Endothelial cell of umbilical vein (primary cell): Measurements from ENCODE around the gene ZNF385B. TPM values are rescaled to one million over a fixed set of nuclear protein-coding genes. Genes with fewer than 3 reads are reported as not detected.

ENCODE experiments used
- BruUV-seq: library from RNA; stranded (reverse); fragments of 400-500 nt; replicated peaks from 2 replicates; lab custom pipeline; 2021; lab: Mats Ljungman, UMichigan
- CTCF ChIA-PET: fragments of 300-600, 350-600 bp; sonication (Branson Sonifier 250); formaldehyde crosslinking; loops from one replicate; lab custom pipeline; 2021; ENCODE audit warnings: antibody characterized with exemption, inconsistent platforms; lab: Charles Lee
- POLR2A ChIA-PET: fragments of 300-600, 350-600 bp; sonication (Branson Sonifier 250); formaldehyde crosslinking; loops from one replicate; lab custom pipeline; 2021; ENCODE audit warnings: antibody characterized with exemption, inconsistent platforms; lab: Charles Lee
- DNase-seq: peaks from one replicate; pipeline ENCODE4 v3.0.0-alpha.2; 2011; ENCODE audit warnings: low read depth, low spot score
- FAIRE-seq: peaks from 2 replicates; lab custom pipeline; 2011; peaks lifted over from hg19 to GRCh38; lab: Jason Lieb, UNC
- H2AFZ ChIP-seq: 2 replicates; pipeline ENCODE4 v1.6.0; 2012; ENCODE audit warnings: low read depth, low read length, control low read depth, inconsistent platforms
- H3K27ac ChIP-seq: 2 replicates; pipeline ENCODE4 v1.5.1; 2011; ENCODE audit warnings: low read depth, mild to moderate bottlenecking, control low read depth, low read length, moderate library complexity; ENCODE audit not compliant: insufficient read depth
- H3K27me3 ChIP-seq, 2 experiments: 2 replicates each; pipeline versions ENCODE4 v1.6.0 to v1.6.1; 2011; ENCODE audit warnings: low read length in 2 of 2, mixed read lengths in 1 of 2; ENCODE audit not compliant: control insufficient read depth in 2 of 2, insufficient read depth in 2 of 2
- H3K36me3 ChIP-seq, 2 experiments: 2 replicates in 1 of 2; 3 replicates in 1 of 2; pipeline ENCODE4 v1.5.1; 2011; ENCODE audit warnings: low read length in 2 of 2, mild to moderate bottlenecking in 1 of 2, moderate library complexity in 1 of 2; ENCODE audit not compliant: control insufficient read depth in 2 of 2, insufficient read depth in 2 of 2; ENCODE audit errors: extremely low read depth in 1 of 2
- H3K4me1 ChIP-seq: 3 replicates; pipeline ENCODE4 v1.5.1; 2011; ENCODE audit warnings: mild to moderate bottlenecking, low read length; ENCODE audit not compliant: control insufficient read depth, insufficient read depth; ENCODE audit errors: extremely low read depth
- H3K4me2 ChIP-seq: 2 replicates; pipeline ENCODE4 v1.6.1; 2011; ENCODE audit warnings: low read length, control low read depth, mixed read lengths; ENCODE audit not compliant: insufficient read depth
- H3K4me3 ChIP-seq, 3 experiments: fragments of 200-600 bp in 1 of 3; sonication (generic), shearing (Covaris generic) in 1 of 3; replicated peaks in 1 of 3; 2 replicates each; pipeline ENCODE4 v1.5.1; 2011 to 2016; ENCODE audit warnings: control low read depth in 3 of 3, low read length in 3 of 3, mild to moderate bottlenecking in 2 of 3, inconsistent platforms in 1 of 3, low read depth in 1 of 3, moderate library complexity in 1 of 3; ENCODE audit not compliant: insufficient read depth in 1 of 3
- H3K79me2 ChIP-seq: 2 replicates; pipeline ENCODE4 v1.6.0; 2012; ENCODE audit warnings: low read length, inconsistent platforms; ENCODE audit not compliant: control insufficient read depth, insufficient read depth
- H3K9ac ChIP-seq: replicated peaks from 2 replicates; pipeline ENCODE3; 2011; ENCODE audit warnings: low read length, control low read depth; ENCODE audit not compliant: insufficient read depth; ENCODE audit errors: extremely low read depth
- H3K9me1 ChIP-seq: replicated peaks from 3 replicates; pipeline ENCODE4 v1.6.0; 2011; ENCODE audit warnings: mild to moderate bottlenecking, low read length; ENCODE audit not compliant: control insufficient read depth, insufficient read depth; ENCODE audit errors: extremely low read depth
- H3K9me3 ChIP-seq: replicated peaks from 2 replicates; pipeline ENCODE4 v1.5.1; 2012; ENCODE audit warnings: low read length, inconsistent platforms; ENCODE audit not compliant: control insufficient read depth, insufficient read depth
- H4K20me1 ChIP-seq: replicated peaks from 2 replicates; pipeline ENCODE3; 2011; ENCODE audit warnings: mild to moderate bottlenecking, low read length; ENCODE audit not compliant: control insufficient read depth, insufficient read depth; ENCODE audit errors: extremely low read depth
- CTCF ChIP-seq, 2 donors: IDR thresholded peaks; 1 replicate in 1 of 2; 2 replicates in 1 of 2; pipeline ENCODE4 v1.5.1; 2011; ENCODE audit warnings: low read length in 2 of 2, mild to moderate bottlenecking in 2 of 2, moderate library complexity in 2 of 2, control low read depth in 1 of 2, inconsistent platforms in 1 of 2, low read depth in 1 of 2; ENCODE audit not compliant: insufficient read depth in 1 of 2; ENCODE audit errors: extremely low read depth in 1 of 2
- EZH2 ChIP-seq: IDR thresholded peaks from 2 replicates; pipeline ENCODE4 v1.6.1; 2012; ENCODE audit warnings: borderline replicate concordance, low read depth, mild to moderate bottlenecking, moderate library complexity, low read length, inconsistent platforms; ENCODE audit not compliant: severe bottlenecking
- FOS ChIP-seq: IDR thresholded peaks from 2 replicates; pipeline ENCODE4 v1.6.1; 2011; ENCODE audit warnings: mild to moderate bottlenecking, low read length, moderate library complexity, borderline replicate concordance; ENCODE audit not compliant: insufficient read depth
- GATA2 ChIP-seq: IDR thresholded peaks from 2 replicates; pipeline ENCODE4 v1.7.0; 2011; ENCODE audit warnings: low read depth, mild to moderate bottlenecking, moderate library complexity, mixed read lengths, low read length; ENCODE audit not compliant: insufficient read length, insufficient read depth
- JUN ChIP-seq: IDR thresholded peaks from 2 replicates; pipeline ENCODE4 v1.6.1; 2011; ENCODE audit warnings: borderline replicate concordance, low read depth; ENCODE audit not compliant: insufficient read length, insufficient read depth
- MAX ChIP-seq: IDR thresholded peaks from 2 replicates; pipeline ENCODE4 v1.6.1; 2011; ENCODE audit not compliant: insufficient read depth, insufficient read length
- MYC ChIP-seq: IDR thresholded peaks from one replicate; pipeline ENCODE4 v1.6.1; 2011; ENCODE audit warnings: mild to moderate bottlenecking, low read depth, low read length
- POLR2A ChIP-seq: IDR thresholded peaks from 2 replicates; pipeline ENCODE4 v1.6.1; 2012; ENCODE audit warnings: low read depth, mild to moderate bottlenecking, control low read depth, low read length
- POLR2AphosphoS5 ChIP-seq: IDR thresholded peaks from 2 replicates; pipeline ENCODE4 v1.6.1; 2012; ENCODE audit warnings: low read depth, mild to moderate bottlenecking, control low read depth, low read length, moderate library complexity; ENCODE audit not compliant: insufficient read depth
- dilution Hi-C: fragments of 300-500 bp; cut with MboI; formaldehyde crosslinking; loops from one replicate; pipeline ENCODE4 v1.15.0; 2019; ENCODE audit warnings: low sequenced_read_pairs; ENCODE audit not compliant: extremely low pct_ligation_motif_present
- intact Hi-C: fragments of 100-400 bp; cut with micrococcal nuclease; formaldehyde crosslinking; loops from one replicate; pipeline ENCODE4 v1.10.0; 2022
- polyA plus RNA-seq, 4 experiments: library from polyadenylated mRNA; depleted of rRNA in 3 of 4; stranded (reverse) in 3 of 4; unstranded in 1 of 4; fragments of >200 nt; gene quantifications; 2 replicates each; pipeline versions ENCODE4 v1.2.1 to v1.2.3, GENCODE V29; 2011 to 2012; ENCODE audit warnings: missing spikeins in 1 of 4
- total RNA-seq: library from RNA; stranded (reverse); gene quantifications from 2 replicates; pipeline ENCODE4 v1.2.3, GENCODE V29; 2021

The ZNF385B gene
- total and polyA plus RNA-seq, 2 donors (not counting 3 experiments of a cell fraction or from before 2014, with no cell fraction given), result not detected

GRCh38 chr2:179664972-179665812 is 196.2 kb downstream of the ZNF385B start:
- TF ChIP-seq FOS, result no peak
- TF ChIP-seq JUN, result no peak
- no peak for TF ChIP-seq MYC
- no peak for TF ChIP-seq MAX
- no peak for TF ChIP-seq POLR2AphosphoS5
- TF ChIP-seq GATA2, result no peak
- TF ChIP-seq POLR2A, result no peak
- TF ChIP-seq CTCF (IDR thresholded peaks at IDR 0.05; ENCODE audit: extremely low read depth in 1 of 2, insufficient read depth in 1 of 2, low read depth in 1 of 2, low read length in 2 of 2), result no peak
- no peak for TF ChIP-seq EZH2
- H3K4me3 ChIP-seq, result no peak overlapping the region
- dilution Hi-C loops (no loop called here), intact Hi-C loops (no loop called here)
- DNase-seq, result no peak
- H3K9me3 ChIP-seq, result no peaks in the 10 kb centered on the region
- H3K27ac ChIP-seq, result no peak overlapping the region
- no peaks in the 10 kb centered on the region for H3K36me3 ChIP-seq
- no peak for FAIRE-seq
- no peak overlapping the region for H3K9ac ChIP-seq
- no peak overlapping the region for H3K4me2 ChIP-seq
- no peaks in the 10 kb centered on the region for H3K9me1 ChIP-seq
- BruUV-seq, result no TSS peak
- POLR2A ChIA-PET, result no interaction called here
- H3K4me1 ChIP-seq, result no peaks in the 10 kb centered on the region
- no peaks in the 10 kb centered on the region for H3K79me2 ChIP-seq
- CTCF ChIA-PET, result no interaction called here
- H4K20me1 ChIP-seq, result no peaks in the 10 kb centered on the region
- H3K27me3 ChIP-seq, result no peaks in the 10 kb centered on the region
- no peak overlapping the region for H2AFZ ChIP-seq
